Lung (tissue), 12 donors: ENCODE measurements around the gene WSCD1. TPM values are rescaled to one million over a fixed set of nuclear protein-coding genes. Genes with fewer than 3 reads are reported as not detected.

ENCODE experiments used
- ATAC-seq: fragments of 200-7000 bp; cut with Tn5 transposase; one replicate; pipeline ENCODE4 v1.9.1; 2020; ENCODE audit warnings: moderate number of reproducible peaks; ENCODE audit not compliant: insufficient read depth, low FRiP score
- DNase-seq, 3 donors: peaks; one replicate each; pipeline ENCODE4 v3.0.0-alpha.2; 2013 to 2017
- H3K27ac ChIP-seq, 2 donors: one replicate each; pipeline ENCODE4 v1.5.1; 2013; ENCODE audit warnings: mild to moderate bottlenecking in 2 of 2, moderate library complexity in 2 of 2, control low read depth in 1 of 2, inconsistent platforms in 1 of 2, low read depth in 1 of 2, low read length in 1 of 2
- H3K27me3 ChIP-seq, 3 donors: one replicate each; pipeline ENCODE4 v1.5.1; 2013; ENCODE audit warnings: low read length in 2 of 3; ENCODE audit not compliant: control insufficient read depth in 3 of 3, insufficient read depth in 3 of 3
- H3K36me3 ChIP-seq, 4 donors: one replicate each; pipeline ENCODE4 v1.5.1; 2013; ENCODE audit warnings: low read length in 4 of 4, mild to moderate bottlenecking in 1 of 4, moderate library complexity in 1 of 4; ENCODE audit not compliant: control insufficient read depth in 4 of 4, insufficient read depth in 4 of 4
- H3K4me1 ChIP-seq, 5 donors: one replicate each; pipeline ENCODE4 v1.5.1; 2013; ENCODE audit warnings: low read length in 5 of 5, mild to moderate bottlenecking in 2 of 5, moderate library complexity in 1 of 5; ENCODE audit not compliant: control insufficient read depth in 5 of 5, insufficient read depth in 5 of 5
- H3K4me3 ChIP-seq: one replicate; pipeline ENCODE4 v1.5.1; 2013; ENCODE audit warnings: mild to moderate bottlenecking, control low read depth, moderate library complexity
- H3K9ac ChIP-seq, 2 donors: one replicate each; pipeline ENCODE4 v1.5.1; 2013; ENCODE audit warnings: low read length in 2 of 2, control low read depth in 1 of 2; ENCODE audit not compliant: insufficient read depth in 1 of 2
- H3K9me3 ChIP-seq, 4 donors: one replicate each; pipeline ENCODE4 v1.5.1; 2013; ENCODE audit warnings: low read length in 3 of 4, mild to moderate bottlenecking in 1 of 4, moderate library complexity in 1 of 4; ENCODE audit not compliant: control insufficient read depth in 4 of 4, insufficient read depth in 3 of 4
- WGBS, 2 donors: extraction: QIAGEN DNeasy Blood & Tissue Kit; methylation state at CpG; one replicate each; pipeline ENCODE4 v1.1.7; 2013; 5-methylcytosine and 5-hydroxymethylcytosine counted together
- polyA plus RNA-seq, 2 donors: library from polyadenylated mRNA; stranded (reverse); fragments of 200-250 nt; gene quantifications; one replicate each; pipeline ENCODE4 v1.2.1, GENCODE V29; 2013
- total RNA-seq, 2 donors: library from RNA; depleted of rRNA in 1 of 2; stranded (reverse); fragments of >200 nt in 1 of 2; gene quantifications; one replicate each; pipeline ENCODE4 v1.2.1, GENCODE V29; 2014 to 2021
- TF ChIP-seq, protein P1 (sequence below): IDR thresholded peaks from 2 replicates; pipeline ENCODE4 v1.5.1; 2012; ENCODE audit warnings: mild to moderate bottlenecking; ENCODE audit errors: control extremely low read depth, extremely low read depth
- donor health status: control.
- donor health status: control.
- donor health status: Bipolar disorder and iron deficiency.
- donor health status: healthy.
- donor health status: DM: yes; HTN: yes; CAD: no.

WSCD1 gene
- total and polyA plus RNA-seq, 4 donors: 1.5 to 13.4 (median 3.8) TPM

DNA sequence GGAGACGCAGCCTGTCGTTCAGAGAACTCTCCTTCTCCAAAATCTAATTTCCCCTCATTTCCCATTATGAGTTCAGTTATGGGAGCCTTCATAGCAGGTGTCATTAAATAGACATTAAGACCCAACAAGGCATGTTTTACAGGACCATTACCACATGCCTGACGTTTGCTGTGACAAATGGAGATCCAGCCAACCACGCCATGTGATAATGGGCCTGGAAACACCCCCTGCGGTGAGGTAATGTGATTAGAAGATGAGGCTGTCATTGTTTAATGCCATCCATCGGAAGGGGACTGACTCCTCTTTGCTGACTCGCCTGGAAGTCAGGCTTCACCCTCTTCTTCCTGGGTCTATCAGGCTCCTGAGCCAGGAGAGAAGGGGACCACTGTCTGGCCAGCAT is 76.9 kb downstream of the WSCD1 start:
- ATAC-seq (no peak), DNase-seq (no peak)
- Histone ChIP-seq H3K9me3 (peaks cover 0 to 14% (median 0%) of the 10 kb centered on the region in 4 donors), H3K9ac (no peak overlapping the region), H3K4me1 (no peaks in the 10 kb centered on the region), H3K27me3 (no peaks in the 10 kb centered on the region), H3K36me3 (no peaks in the 10 kb centered on the region), H3K27ac (no peak overlapping the region), H3K4me3 (no peak overlapping the region)
- 67 to 68% methylated on average over 7 of the region's 7 CpGs for WGBS, 2 donors
- TF ChIP-seq, protein P1, sequence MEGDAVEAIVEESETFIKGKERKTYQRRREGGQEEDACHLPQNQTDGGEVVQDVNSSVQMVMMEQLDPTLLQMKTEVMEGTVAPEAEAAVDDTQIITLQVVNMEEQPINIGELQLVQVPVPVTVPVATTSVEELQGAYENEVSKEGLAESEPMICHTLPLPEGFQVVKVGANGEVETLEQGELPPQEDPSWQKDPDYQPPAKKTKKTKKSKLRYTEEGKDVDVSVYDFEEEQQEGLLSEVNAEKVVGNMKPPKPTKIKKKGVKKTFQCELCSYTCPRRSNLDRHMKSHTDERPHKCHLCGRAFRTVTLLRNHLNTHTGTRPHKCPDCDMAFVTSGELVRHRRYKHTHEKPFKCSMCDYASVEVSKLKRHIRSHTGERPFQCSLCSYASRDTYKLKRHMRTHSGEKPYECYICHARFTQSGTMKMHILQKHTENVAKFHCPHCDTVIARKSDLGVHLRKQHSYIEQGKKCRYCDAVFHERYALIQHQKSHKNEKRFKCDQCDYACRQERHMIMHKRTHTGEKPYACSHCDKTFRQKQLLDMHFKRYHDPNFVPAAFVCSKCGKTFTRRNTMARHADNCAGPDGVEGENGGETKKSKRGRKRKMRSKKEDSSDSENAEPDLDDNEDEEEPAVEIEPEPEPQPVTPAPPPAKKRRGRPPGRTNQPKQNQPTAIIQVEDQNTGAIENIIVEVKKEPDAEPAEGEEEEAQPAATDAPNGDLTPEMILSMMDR: no peak

DNA sequence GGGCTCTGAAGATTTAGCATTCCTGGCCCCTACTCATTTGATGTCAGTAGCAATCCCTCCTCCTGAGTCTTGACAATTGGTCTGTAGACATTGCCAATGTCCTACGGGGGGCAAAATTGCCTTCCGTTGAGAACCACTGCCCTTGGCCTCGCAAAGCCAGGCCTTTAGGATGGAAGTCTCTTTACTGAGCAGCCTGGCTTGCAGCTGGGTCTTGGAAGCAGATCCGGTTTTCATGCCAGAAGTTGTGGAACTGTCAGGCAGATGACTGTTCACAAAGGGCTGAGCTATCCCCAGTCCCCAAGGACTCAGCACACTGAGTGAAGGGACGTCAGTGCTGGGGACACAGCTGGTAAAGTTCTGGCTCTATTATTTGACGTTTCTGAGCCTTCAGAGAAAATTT is 83.2 kb downstream of the WSCD1 start:
- peaks cover 0 to 2% (median 0%) of the 10 kb centered on the region in 3 donors for H3K27me3 ChIP-seq
- WGBS, 2 donors: 71 to 79% methylated on average over 6 of the region's 6 CpGs
- no peaks in the 10 kb centered on the region for H3K4me1 ChIP-seq
- no peaks in the 10 kb centered on the region for H3K36me3 ChIP-seq
- no peak overlapping the region for H3K27ac ChIP-seq
- no peak overlapping the region for H3K4me3 ChIP-seq
- TF ChIP-seq, protein P1: no peak
- ATAC-seq: no peak
- H3K9me3 ChIP-seq: peaks cover 0 to 6% (median 0%) of the 10 kb centered on the region in 4 donors
- no peak overlapping the region for H3K9ac ChIP-seq
- peak in 1 of 3 donors; percentile 35 for DNase-seq

DNA sequence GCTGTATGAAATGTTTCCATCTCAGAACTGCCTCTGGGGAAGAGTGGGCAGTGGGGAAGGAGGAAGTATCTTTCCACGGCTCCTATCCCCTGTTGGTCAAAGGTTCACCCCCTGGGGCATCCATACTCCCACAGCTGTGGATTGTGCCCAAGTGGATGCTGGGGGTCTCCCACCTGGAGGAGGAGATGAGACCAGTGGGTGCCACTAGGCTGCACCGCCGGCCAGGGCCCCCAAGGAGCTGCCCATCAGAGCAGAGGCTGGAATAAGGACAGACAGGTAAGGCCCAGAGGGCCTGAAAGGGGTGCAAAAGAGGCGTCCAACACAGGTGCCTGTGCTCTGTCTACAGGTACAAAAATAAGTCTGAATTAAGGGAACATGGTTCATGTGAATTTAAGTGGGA is 87.5 kb downstream of the WSCD1 start:
- no peaks in the 10 kb centered on the region for H3K36me3 ChIP-seq
- H3K9me3 ChIP-seq: no peaks in the 10 kb centered on the region
- H3K27me3 ChIP-seq: peaks cover 0 to 2% (median 0%) of the 10 kb centered on the region in 3 donors
- no peaks in the 10 kb centered on the region for H3K4me1 ChIP-seq
- ATAC-seq (no peak), DNase-seq (no peak)
- no peak overlapping the region for H3K9ac ChIP-seq
- TF ChIP-seq, protein P1: no peak
- no peak overlapping the region for H3K27ac ChIP-seq
- no peak overlapping the region for H3K4me3 ChIP-seq
- WGBS, 2 donors: 75 to 82% methylated on average over 4 of the region's 4 CpGs

DNA sequence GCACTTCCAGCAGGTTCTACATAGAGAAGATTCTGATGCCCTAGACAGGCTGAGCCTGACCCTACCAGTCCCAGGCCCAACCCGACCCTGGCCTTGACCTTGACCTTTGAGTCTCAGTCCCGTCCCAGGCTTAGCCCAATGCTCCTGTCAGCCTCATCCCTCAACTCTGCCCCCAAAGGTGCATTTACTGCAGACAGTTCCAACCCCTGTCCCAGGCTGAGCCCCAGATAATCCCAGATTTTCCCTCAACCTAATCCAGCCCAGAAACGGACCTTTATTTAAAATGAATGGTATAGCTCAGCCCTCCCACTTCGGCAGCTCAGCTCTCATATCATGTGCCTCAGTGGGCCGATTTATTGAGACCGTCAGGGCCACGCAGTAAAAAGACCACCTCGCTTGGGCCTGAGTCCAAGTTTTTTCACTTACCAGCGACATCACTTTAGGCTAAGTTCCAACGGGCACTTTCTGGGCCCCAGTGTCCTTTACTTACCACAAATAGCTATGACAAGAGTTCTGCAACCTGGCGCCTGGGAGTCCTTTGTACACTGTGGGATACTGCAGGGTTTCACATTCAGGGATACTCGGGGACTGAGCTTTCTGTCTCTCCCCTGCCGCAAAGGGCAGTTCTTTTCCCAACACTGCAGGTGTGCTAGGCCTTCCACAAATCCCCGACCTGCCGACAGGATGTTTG is 89.5 kb downstream of the WSCD1 start:
- H3K4me3 ChIP-seq: no peak overlapping the region
- no peak for DNase-seq
- no peak overlapping the region for H3K9ac ChIP-seq
- ATAC-seq: no peak
- no peak overlapping the region for H3K27ac ChIP-seq
- H3K9me3 ChIP-seq: no peaks in the 10 kb centered on the region
- 67 to 76% methylated on average over 15 of the region's 15 CpGs for WGBS, 2 donors
- H3K4me1 ChIP-seq: no peaks in the 10 kb centered on the region
- TF ChIP-seq, protein P1: no peak
- H3K27me3 ChIP-seq: peaks cover 0 to 2% (median 0%) of the 10 kb centered on the region in 3 donors
- H3K36me3 ChIP-seq: no peaks in the 10 kb centered on the region
